GM18526 (cell line): Measurements from ENCODE around the gene PHF23.

Experiments used
- POLR2A ChIP-seq: IDR thresholded peaks from 3 replicates; pipeline ENCODE4 v1.6.1; 2011; ENCODE audit not compliant: insufficient read length; ENCODE audit errors: extremely low read depth

PHF23 gene

DNA sequence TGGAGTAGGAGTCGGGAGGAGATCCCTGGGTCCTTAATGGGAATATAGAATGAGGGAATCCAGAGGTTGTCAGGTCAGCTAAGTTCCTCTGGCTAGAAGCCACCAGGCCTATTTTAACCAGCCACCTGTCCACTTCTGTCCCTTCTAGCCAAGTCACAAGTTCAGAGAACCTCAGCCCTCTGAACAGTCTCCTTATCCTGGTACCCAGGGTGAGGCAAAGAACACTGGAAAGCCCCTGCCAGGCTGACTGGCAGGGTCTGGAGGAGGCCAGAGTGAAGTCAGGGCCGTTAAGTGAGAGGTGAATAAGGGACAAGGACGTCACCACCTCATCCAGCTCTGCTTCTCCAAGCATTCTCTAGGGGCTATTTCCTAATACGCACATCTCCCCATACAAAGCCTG lies 9.5 kb upstream of the PHF23 start:
- TF ChIP-seq POLR2A = no peak

- no peak for TF ChIP-seq POLR2A
Measured at GRCh38 chr17:7246779-7247178, 7.5 kb upstream of the PHF23 start.

DNA sequence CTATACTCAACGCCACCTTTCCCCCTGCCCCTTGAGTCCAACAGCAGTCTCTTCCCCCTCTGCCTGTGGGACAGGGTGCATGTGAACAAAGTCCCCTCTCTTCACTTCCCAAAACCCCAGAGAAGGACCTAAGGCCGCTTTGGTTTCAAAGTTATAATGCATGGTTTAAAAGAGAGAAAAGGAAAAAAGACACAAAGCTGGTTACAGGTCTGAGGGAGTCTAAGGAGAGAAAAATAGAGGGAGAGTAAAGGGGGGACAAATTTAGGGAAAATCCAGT lies 4.1 kb upstream of the PHF23 start:
- TF ChIP-seq POLR2A = no peak

DNA sequence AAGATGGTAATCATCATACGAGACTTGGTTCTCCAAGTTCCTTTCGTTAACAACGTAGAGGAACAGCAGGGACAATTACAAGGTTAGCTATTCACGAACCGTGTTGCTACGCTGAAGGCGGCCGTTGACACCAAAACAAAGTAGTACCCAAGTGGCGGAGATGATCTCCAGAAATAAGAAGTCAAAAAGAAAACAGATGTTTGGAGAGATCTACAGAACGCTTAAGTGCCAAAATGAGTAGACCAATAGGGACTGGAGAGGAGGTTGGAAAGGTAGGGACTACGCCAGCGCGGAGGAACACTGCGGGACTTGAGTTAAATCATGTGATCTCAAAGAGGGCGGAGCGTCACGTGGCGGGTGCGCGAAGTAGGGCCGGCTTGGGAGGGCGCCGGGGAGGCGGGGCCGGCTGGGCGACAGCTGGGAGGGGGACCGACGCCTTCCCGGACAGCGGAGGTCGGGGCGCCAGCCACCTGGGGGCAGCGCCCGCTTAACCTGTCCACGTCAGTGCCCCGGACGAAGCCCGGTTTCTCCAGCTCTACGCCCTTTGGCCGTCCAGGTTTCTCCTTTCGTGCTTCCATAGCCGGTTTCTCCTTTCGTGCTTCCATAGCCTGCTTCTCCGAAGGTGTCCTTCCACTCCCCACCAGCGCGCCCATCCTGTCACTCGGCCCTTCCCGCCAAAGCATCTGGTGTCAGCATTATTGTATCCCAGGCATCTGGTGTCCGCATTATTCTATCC lies 3.6 kb upstream of the PHF23 start:
- peak; percentile 45 for TF ChIP-seq POLR2A

- peak; percentile 56 for TF ChIP-seq POLR2A
Measured at GRCh38 chr17:7241783-7242716, 2.8 kb upstream of the PHF23 start, which contains the start of gene GABARAP. Gene GABARAP, minus strand, starts transcription at chr17:7242449. Its CDS starts 119 bp downstream, at chr17:7242330.

DNA sequence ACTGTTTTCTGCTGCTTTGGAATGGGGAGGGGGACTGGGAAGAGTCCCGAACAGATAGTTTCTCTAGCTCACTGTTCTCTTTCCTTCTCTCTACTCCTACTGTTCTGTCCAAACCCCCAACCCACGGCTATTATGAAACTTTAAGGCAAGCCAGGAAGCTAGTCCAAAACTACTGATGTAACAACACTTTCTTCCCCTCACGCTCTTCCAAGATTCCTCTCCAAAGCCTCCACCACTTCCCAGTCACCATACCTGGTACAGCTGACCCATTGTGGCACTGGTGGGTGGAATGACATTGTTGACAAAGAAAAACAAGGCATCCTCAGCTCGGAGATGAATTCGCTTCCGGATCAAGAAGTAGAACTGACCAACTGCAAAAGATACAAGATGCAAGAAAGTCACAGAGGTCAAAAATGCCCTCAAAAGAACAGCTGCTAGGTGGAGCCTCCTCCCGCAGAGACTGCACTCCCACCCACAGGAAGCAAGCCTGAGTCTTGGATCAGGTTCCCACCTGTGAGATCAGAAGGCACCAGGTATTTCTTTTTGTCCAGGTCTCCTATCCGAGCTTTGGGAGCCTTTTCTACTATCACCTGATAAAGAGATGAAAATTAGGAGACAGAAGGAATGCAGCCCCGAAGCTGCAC lies 2.0 kb upstream of the PHF23 start:
- TF ChIP-seq POLR2A = no peak

- no peak for TF ChIP-seq POLR2A
Measured at GRCh38 chr17:7240375-7240774, 1.1 kb upstream of the PHF23 start.

DNA sequence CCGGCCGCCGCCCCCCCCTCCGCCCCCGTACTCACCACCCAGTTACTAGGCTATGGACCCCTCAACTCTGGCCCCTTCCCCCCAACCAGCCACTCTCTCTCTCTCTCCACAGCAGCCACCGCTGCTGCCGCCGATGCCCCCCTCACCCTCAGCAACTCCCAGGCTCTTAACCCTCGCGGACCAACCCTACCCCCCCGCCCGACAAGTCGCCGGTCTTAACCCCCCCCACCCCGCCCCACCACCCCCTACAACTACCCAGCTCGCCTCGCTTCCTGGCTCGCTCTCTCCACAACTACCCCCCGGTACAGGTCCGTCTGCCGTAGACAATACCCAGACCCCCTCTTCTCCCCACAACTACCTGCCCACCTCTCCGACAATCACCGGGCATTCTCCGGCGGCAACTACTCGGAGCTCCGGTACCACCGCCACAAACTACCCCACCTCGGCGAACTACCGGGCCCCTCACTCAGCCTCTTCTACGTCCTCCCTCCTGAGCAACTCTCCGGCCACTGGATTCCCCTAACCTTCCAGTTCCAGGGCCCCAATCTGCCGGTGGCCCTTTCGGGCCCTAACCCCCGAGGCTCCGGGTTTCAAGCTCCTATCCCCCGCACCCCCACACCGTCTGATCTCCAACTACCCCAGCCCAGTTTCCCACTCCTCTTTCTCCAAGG lies 702 bp downstream of the PHF23 start:
- no peak for TF ChIP-seq POLR2A

DNA sequence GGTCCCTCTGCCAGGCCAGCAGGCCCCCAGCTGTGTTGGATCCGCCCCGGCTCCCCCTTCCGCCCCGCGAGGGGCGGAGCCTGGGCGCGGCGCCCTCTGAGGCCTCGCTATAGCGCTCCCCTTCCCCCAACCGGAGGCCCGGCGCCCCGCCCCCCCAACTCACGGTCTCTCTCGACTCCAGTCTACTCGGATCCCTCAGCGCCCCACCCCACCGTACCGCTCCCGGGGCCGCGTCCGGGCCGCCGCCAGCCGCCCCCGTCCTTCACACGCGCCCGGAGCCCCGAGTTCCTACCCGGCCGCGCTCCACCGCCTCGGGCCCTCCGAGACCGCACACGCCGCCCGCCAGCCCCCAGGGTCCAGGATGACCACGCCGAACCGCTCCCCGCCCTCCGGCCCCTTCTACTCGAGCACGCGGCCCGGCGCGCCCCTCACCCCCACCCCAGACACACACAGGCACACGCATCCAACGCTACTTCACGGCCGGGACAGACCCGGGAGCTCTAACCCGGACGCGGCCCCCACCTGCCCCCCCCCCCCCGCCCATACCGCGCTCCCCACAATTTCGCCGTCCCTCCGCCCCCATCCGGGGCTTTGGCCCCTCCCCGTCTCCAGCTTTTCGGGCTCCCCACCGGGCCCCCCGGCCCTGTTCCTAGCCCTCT lies 1.4 kb downstream of the PHF23 start:
- TF ChIP-seq POLR2A = peak; percentile 39

DNA sequence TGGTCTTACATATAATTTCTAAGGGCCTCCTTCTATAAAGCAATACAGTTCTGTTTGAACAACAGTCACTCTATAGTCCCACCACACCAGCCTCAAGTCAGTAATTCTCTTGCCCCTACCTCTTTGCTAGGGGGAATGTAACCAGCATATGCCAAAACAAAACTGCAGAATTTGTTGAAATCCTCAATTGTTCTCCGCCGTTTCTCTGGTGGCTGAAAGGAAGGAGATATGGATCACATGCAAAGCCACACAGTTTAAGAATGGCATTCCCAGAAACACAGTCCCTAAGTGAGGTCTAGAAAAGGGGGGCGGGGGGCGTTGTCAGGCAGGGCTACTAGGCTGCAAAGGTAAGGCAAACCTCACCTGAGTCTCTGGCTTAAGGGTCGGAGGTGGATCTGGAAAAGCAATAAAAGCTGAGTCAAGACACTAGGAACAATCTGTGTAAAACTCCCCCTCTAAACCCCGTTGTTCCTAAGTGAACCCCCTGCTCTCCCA lies 1.9 kb downstream of the PHF23 start:
- TF ChIP-seq POLR2A = no peak

DNA sequence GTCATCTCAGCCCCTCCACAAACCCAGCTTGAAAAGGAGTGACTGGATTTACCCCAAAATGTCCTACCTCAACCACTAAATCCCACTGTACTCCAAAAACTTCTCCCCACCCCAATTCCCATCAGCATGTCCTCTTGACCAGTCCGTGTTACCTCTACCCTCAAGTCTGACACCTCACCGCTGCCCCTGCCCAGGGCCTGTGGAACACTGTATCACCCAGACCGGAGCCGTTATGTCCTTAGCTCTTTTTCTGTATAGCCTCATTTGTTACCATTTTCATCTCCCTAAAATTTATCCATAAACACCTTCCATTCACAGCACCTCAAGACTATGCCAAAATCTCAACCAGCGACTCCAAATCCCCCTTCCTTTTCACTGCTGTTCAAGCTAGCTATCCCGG lies 2.4 kb downstream of the PHF23 start:
- TF ChIP-seq POLR2A = no peak

GRCh38 chr17:7235693-7236665 lies 3.3 kb downstream of the PHF23 start:
- no peak for TF ChIP-seq POLR2A

GRCh38 chr17:7234083-7234951 lies 4.9 kb downstream of the PHF23 start, which contains the start of gene DVL2:
Gene DVL2, minus strand, starts transcription at chr17:7234517. Its CDS starts 255 bp downstream, at chr17:7234262.
- TF ChIP-seq POLR2A = peak; percentile 77
